Fibroblast of lung (primary cell): ENCODE data around the gene MATN1.

Source experiments
- CTCF ChIP-seq, 2 donors: IDR thresholded peaks in 1 of 2; conservative IDR thresholded peaks in 1 of 2; 1 replicate in 1 of 2; 2 replicates in 1 of 2; pipeline ENCODE4 v1.5.1; 2011 to 2012; ENCODE audit warnings: low read length in 2 of 2, control low read depth in 1 of 2, inconsistent platforms in 1 of 2, low read depth in 1 of 2, mild to moderate bottlenecking in 1 of 2
- EZH2 ChIP-seq: IDR thresholded peaks from 2 replicates; pipeline ENCODE4 v1.5.1; 2012; ENCODE audit warnings: low read length, control low read depth, mild to moderate bottlenecking; ENCODE audit errors: missing control alignments

DNA sequence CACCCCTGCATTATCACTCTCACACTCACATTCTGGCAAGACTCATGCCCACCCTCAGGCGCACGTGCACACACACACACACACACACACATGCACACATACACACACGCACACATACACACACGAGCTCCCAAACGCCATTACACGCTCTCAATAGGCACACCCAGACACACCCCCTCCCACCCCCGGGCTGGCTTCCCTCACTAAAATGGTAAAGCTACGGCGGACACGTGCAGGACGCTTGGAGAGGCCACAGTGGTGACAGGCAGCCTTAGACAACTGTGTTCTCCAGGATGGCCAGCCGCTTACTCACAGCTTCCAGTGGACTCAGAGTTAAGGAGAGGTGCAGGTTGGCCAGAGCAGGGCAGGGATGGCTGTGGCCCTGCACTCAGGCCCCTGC, 10.1 kb downstream of the MATN1 start:
- TF ChIP-seq CTCF (conservative IDR thresholded peaks at IDR 0.05 in 1 of 2, IDR thresholded peaks at IDR 0.05 in 1 of 2; ENCODE audit: low read depth in 1 of 2, low read length in 2 of 2), result no peak
- TF ChIP-seq EZH2, result no peak
